HG03135 (cell line): ENCODE measurements around the gene VWCE.
A peak's percentile ranks its signal among the peaks of the same experiment; 100 is the strongest.

ENCODE experiments used
- ATAC-seq: cut with Tn5 transposase; IDR thresholded peaks from one replicate; pipeline ENCODE4 v1.9.1; 2021; ENCODE audit warnings: mild to moderate bottlenecking, moderate library complexity; ENCODE audit not compliant: unreplicated experiment

VWCE gene

DNA sequence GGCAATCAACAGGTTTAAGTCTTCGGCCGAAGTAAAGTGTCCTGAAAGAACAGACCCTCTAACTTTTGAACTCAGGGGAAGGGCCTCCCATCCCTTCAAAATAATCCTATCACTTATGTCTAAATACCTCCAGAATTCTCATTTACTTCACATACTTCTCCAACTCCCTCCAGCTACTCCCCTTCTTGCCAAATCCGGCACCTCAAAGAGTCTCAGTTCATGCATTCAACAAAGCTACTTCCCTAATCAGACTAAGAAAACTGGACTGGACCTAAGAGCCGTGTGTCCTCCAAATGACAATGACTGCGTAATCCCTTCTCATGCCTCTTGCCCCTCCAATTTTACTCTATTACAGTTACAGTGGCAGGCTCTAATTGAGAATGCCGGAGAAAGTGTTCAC lies 36.5 kb upstream of the VWCE start:
- ATAC-seq: no peak

- no peak for ATAC-seq
Observed at GRCh38 chr11:61329871-61330270, 34.8 kb upstream of the VWCE start.

DNA sequence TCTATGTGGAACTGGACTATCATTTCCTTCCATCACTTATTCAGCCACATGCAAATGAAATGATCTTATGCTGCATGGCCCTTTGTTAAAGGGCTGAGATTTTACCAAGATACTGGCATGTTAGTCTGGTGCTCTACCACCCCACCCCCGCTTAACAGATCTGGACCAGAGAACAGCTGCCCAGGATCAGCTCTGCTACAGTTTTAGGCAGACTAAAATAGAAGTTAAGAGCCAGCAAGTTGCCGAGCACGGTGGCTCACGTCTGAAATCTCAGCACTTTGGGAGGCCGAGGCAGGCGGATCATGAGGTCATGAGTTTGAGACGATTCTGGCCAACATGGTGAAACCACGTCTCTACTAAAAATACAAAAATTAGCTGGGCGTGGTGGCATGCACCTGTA lies 33.2 kb upstream of the VWCE start:
- ATAC-seq: no peak

- no peak for ATAC-seq
Observed at GRCh38 chr11:61327669-61328071, 32.6 kb upstream of the VWCE start.

DNA sequence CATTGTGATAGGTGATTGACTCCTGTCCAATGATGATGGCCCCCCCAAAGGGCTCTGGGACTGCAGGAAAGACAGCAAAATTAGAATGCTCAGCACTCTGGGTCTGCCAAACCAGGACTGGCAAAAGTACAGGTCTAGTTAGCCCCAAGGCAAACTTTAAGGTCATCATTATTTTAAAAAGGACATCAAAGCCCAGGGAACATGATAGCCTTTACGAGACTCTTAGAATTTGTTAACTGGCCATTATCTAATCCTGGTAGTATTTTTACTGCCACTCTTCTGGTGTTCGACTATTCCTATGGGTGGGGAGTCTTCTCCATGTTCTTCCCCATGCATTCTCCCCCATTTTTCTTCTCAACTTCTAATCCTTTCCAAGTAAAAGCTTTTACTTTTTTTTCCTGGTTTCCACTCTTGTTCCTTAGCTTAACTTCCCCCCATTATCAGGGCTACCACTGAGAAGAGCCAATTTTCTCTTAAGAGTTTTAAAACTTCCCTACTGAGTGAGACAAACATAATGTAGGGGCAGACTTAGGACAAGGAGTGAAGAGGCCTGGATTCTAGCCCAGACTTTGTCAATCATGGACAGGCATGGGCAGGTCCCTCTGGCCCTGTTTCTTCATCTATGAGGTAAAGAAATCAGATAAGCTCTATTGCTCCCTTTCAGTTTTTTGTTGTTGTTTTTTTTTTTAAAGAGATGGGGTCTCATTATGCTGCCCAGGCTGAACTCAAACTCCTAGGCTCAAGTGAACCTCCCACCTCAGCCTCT lies 30.7 kb upstream of the VWCE start:
- ATAC-seq: no peak

- ATAC-seq: no peak
Observed at GRCh38 chr11:61315260-61315659, 20.1 kb upstream of the VWCE start.

- ATAC-seq: no peak
Observed at GRCh38 chr11:61310749-61311148, 15.6 kb upstream of the VWCE start.

- no peak for ATAC-seq
Observed at GRCh38 chr11:61309739-61310138, 14.6 kb upstream of the VWCE start.

- no peak for ATAC-seq
Observed at GRCh38 chr11:61309141-61309540, 14.0 kb upstream of the VWCE start.

GRCh38 chr11:61307354-61307753 lies 12.2 kb upstream of the VWCE start:
- no peak for ATAC-seq

GRCh38 chr11:61306221-61306620 lies 11.1 kb upstream of the VWCE start:
- ATAC-seq: no peak

GRCh38 chr11:61305417-61305816 lies 10.3 kb upstream of the VWCE start:
- no peak for ATAC-seq

- no peak for ATAC-seq
Observed at GRCh38 chr11:61303725-61304124, 8.6 kb upstream of the VWCE start.

DNA sequence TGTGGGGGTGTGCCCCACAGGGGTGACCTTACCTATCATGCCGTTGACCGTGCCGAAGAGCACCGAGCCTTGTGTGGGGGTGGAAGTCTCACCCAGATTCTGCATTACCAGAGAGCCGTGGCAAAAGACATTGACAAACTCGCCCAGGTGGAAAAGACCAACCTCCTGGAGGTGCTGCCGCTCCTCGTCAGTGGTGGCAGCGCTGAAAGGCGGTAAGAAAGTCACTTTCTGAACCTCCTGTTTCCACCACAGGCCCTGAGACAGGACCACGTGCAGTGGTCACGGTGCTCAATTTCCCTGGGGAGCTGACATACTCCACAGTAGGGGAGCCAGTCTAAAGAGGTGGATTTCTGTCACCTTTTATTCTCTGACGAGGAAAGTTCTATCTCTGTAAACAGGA lies 7.4 kb upstream of the VWCE start:
- no peak for ATAC-seq

DNA sequence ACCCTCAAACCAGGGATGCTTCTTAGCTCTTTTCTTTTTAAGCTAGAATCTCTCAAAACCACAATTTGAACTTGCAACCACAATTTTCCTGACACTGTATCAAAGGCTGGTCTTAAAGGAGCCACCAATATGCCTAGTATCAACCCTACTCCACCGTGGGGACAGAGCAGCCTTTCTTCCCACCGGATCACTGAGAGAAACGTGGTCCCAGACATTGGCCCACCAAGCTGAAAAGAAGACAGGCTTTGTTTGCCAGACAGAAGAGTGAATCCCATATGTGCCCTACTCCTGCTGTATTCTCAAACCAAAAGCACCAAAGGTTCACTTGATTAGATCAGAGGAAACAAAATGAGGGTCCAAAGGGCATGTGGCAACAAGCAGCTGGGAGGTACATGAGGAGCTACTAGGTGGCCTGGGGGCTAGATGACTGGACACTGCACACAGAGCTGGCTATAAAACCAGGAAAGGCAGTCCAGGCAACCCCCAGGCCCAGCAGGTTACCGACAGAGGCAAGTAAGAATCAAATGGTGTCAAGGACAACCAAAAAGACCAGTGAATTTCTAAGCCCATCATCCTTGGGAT lies 3.6 kb upstream of the VWCE start:
- ATAC-seq: no peak

DNA sequence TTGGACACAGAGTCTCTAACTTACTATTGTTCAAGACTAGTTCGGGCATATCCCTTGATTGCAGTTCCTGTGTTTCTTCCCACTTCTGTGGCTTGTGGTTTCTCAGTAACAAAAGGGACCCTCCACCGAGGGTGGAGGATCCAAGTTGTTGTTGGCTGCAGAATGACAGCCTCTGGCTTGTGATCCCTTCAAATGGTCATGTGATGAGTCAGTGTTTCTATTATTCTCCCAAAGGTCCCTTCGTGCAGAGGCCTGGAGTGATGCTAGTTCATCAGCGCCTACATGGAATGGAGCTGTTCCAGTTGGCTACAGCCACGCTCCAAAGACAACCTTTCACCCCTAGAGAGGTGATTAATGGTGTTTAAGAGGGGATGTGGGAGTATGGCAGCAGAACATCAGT lies 2.6 kb upstream of the VWCE start:
- no peak for ATAC-seq

GRCh38 chr11:61297341-61297740 lies 2.2 kb upstream of the VWCE start:
- no peak for ATAC-seq

- ATAC-seq: no peak
Observed at GRCh38 chr11:61295596-61295926, 445 bp upstream of the VWCE start.

DNA sequence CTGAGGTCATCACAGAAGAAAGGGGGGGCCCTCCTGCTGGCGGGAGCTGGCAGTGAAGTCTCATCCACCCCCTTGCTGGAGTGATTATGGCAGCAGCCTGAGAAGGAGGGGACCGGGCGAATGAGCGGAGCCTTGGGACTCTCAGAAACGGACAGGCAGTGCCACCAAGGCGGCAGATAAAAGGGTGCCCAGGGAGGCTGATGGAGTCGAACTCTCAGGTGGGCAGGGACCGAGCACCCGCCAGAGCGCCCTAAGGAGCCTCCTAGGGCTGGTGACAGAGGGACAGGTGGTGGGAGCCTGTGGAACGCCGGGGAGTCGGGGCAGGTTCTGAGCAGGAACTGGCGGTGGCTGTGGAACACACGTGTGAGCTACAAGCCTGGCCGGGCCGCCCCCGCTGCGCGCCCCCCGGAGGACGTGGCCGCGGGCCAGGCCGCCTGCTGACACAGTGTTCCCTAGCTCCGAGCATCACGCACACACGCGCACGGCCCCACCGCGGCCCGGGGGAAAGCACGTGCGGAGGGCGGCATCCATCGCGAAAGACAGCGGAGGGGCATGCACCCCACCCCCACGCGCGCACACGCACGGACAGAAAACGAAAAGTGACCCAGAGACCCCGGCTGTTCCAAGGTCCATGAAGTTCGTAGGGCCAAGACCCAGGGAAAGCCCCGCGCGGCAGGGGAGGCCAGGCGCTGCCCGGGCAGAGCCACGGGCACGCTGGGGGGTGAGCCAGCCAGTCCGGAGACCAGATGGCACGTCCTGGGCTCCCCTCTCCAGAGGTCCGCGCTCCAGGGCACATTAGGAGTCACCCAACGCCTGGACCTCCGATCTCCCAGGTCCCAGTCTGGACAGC lies 1.0 kb downstream of the VWCE start:
- peak; percentile 14 for ATAC-seq

DNA sequence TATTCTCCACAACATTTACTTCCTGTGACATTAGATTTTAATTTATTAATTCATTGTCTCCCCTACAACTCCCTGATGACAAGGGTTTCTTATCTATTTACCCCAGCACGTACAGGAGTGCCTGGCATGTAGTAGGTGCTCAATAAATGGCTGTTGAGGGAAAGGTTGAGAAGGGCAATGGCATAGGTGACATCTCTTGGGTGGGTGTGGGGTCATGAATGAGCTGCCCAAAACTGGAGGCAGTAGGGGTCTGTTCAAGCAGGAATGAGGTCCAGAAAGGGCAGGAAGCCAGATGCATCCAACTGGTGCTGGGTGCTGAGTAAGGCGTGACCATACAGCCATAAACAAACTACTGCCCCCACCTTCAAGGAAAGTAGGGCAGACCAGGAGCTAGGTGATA lies 2.8 kb downstream of the VWCE start:
- ATAC-seq: no peak

- ATAC-seq: no peak
Observed at GRCh38 chr11:61290905-61291690, 4.0 kb downstream of the VWCE start.
